IMR-90 (cell line): ENCODE measurements around the gene IQSEC1. TPM values are rescaled to one million over a fixed set of nuclear protein-coding genes. Genes with fewer than 3 reads are reported as not detected.

Source experiments
- ATAC-seq: fragments of 200-7000 bp; cut with Tn5 transposase; 2 replicates; pipeline ENCODE4 v1.9.1; 2020; ENCODE audit warnings: low read depth, mild to moderate bottlenecking, moderate library complexity
- BruUV-seq: library from RNA; stranded (reverse); fragments of 400-500 nt; replicated peaks from 2 replicates; lab custom pipeline; 2021; lab: Mats Ljungman, UMichigan
- CTCF ChIA-PET: fragments of 300-600 bp; formaldehyde crosslinking; extraction: SDS; loops from one replicate; lab custom pipeline; 2021; ENCODE audit warnings: antibody characterized with exemption; lab: Yijun Ruan, JAX
- POLR2A ChIA-PET: fragments of 300-600 bp; sonication (Branson Sonifier 250); formaldehyde crosslinking; loops from one replicate; lab custom pipeline; 2022; ENCODE audit warnings: antibody characterized with exemption; ENCODE audit not compliant: unreplicated experiment; lab: Charles Lee
- DNase-seq: peaks from one replicate; pipeline ENCODE4 v3.0.0; 2013
- H2AFZ ChIP-seq: replicated peaks from 2 replicates; pipeline ENCODE3; 2013; ENCODE audit warnings: low read length, mild to moderate bottlenecking; ENCODE audit not compliant: poor library complexity
- H2AK5ac ChIP-seq: 2 replicates; pipeline ENCODE4 v1.6.1; 2013; ENCODE audit warnings: low read depth, low read length, inconsistent platforms
- H2AK9ac ChIP-seq: replicated peaks from 2 replicates; pipeline ENCODE3; 2013; ENCODE audit warnings: mild to moderate bottlenecking, low read depth, low read length, moderate library complexity; ENCODE audit not compliant: poor library complexity
- H2BK120ac ChIP-seq: 2 replicates; pipeline ENCODE4 v1.6.1; 2013; ENCODE audit warnings: low read depth, low read length, inconsistent platforms
- H2BK15ac ChIP-seq: 3 replicates; pipeline ENCODE4 v1.6.1; 2013; ENCODE audit warnings: low read depth, low read length, inconsistent platforms
- H2BK20ac ChIP-seq: 2 replicates; pipeline ENCODE4 v1.6.1; 2013; ENCODE audit warnings: low read depth, mild to moderate bottlenecking, inconsistent platforms, low read length, moderate library complexity
- H2BK5ac ChIP-seq: 2 replicates; pipeline ENCODE4 v1.6.1; 2013; ENCODE audit warnings: mild to moderate bottlenecking, low read depth, low read length, inconsistent platforms; ENCODE audit not compliant: poor library complexity, severe bottlenecking
- H3K14ac ChIP-seq: replicated peaks from 2 replicates; pipeline ENCODE4 v1.6.1; 2013; ENCODE audit warnings: low read depth, low read length, inconsistent platforms
- H3K18ac ChIP-seq: 2 replicates; pipeline ENCODE4 v1.6.1; 2013; ENCODE audit warnings: low read depth, low read length, control low read depth
- H3K23ac ChIP-seq: 2 replicates; pipeline ENCODE4 v1.6.1; 2013; ENCODE audit warnings: low read depth, low read length, inconsistent platforms
- H3K27ac ChIP-seq: 2 replicates; pipeline ENCODE4 v1.5.1; 2013; ENCODE audit warnings: mild to moderate bottlenecking, control low read depth, low read length; ENCODE audit not compliant: insufficient read depth
- H3K27me3 ChIP-seq: 2 replicates; pipeline ENCODE4 v1.6.1; 2013; ENCODE audit warnings: low read length; ENCODE audit not compliant: control insufficient read depth, insufficient read depth
- H3K36me3 ChIP-seq: 2 replicates; pipeline ENCODE4 v1.6.1; 2013; ENCODE audit warnings: low read length, mixed read lengths; ENCODE audit not compliant: control insufficient read depth, insufficient read depth
- H3K4ac ChIP-seq: 2 replicates; pipeline ENCODE4 v1.6.1; 2013; ENCODE audit warnings: low read depth, low read length, inconsistent platforms
- H3K4me1 ChIP-seq: 2 replicates; pipeline ENCODE4 v1.6.1; 2013; ENCODE audit warnings: low read length, mixed read lengths; ENCODE audit not compliant: control insufficient read depth, insufficient read depth
- H3K4me2 ChIP-seq: 2 replicates; pipeline ENCODE4 v1.6.1; 2013; ENCODE audit warnings: low read depth, mild to moderate bottlenecking, control low read depth, low read length, moderate library complexity
- H3K4me3 ChIP-seq: 2 replicates; pipeline ENCODE4 v1.5.1; 2013; ENCODE audit warnings: low read depth, mild to moderate bottlenecking, control low read depth, low read length, moderate library complexity; ENCODE audit not compliant: insufficient read depth
- H3K56ac ChIP-seq: 2 replicates; pipeline ENCODE4 v1.6.1; 2013; ENCODE audit warnings: low read length, inconsistent platforms; ENCODE audit not compliant: insufficient read depth; ENCODE audit errors: extremely low read depth
- H3K79me1 ChIP-seq, 2 experiments: 2 replicates each; pipeline ENCODE4 v1.6.1; 2013; ENCODE audit warnings: low read length in 2 of 2, inconsistent platforms in 1 of 2, low read depth in 1 of 2
- H3K9ac ChIP-seq: 2 replicates; pipeline ENCODE4 v1.6.1; 2013; ENCODE audit warnings: low read depth, low read length, control low read depth
- H3K9me1 ChIP-seq: 2 replicates; pipeline ENCODE4 v1.6.1; 2013; ENCODE audit warnings: low read length, inconsistent platforms; ENCODE audit not compliant: insufficient read depth
- H3K9me3 ChIP-seq: 2 replicates; pipeline ENCODE4 v1.6.1; 2013; ENCODE audit warnings: low read length; ENCODE audit not compliant: control insufficient read depth, insufficient read depth
- H4K20me1 ChIP-seq: 2 replicates; pipeline ENCODE4 v1.6.1; 2013; ENCODE audit warnings: low read length, inconsistent platforms; ENCODE audit not compliant: insufficient read depth
- H4K5ac ChIP-seq: 2 replicates; pipeline ENCODE4 v1.6.1; 2013; ENCODE audit warnings: mild to moderate bottlenecking, low read depth, low read length, control low read depth
- H4K8ac ChIP-seq, 2 experiments: 2 replicates each; pipeline ENCODE4 v1.6.1; 2013; ENCODE audit warnings: low read depth in 2 of 2, low read length in 2 of 2, control low read depth in 1 of 2, inconsistent platforms in 1 of 2
- H4K91ac ChIP-seq: 2 replicates; pipeline ENCODE4 v1.6.1; 2013; ENCODE audit warnings: low read depth, low read length, inconsistent platforms; ENCODE audit not compliant: insufficient read depth
- BHLHE40 ChIP-seq: fragments of 150-350 bp; IDR thresholded peaks from 2 replicates; pipeline ENCODE4 v1.6.1; 2016; ENCODE audit warnings: mild to moderate bottlenecking, low read depth, low read length
- CEBPB ChIP-seq: IDR thresholded peaks from 2 replicates; pipeline ENCODE4 v1.6.1; 2012; ENCODE audit warnings: low read depth, low read length, improper control_type of control experiment
- MXI1 ChIP-seq: IDR thresholded peaks from 2 replicates; pipeline ENCODE4 v1.6.1; 2012; ENCODE audit warnings: low read depth, mild to moderate bottlenecking, low read length, moderate library complexity, borderline replicate concordance
- WGBS, 2 experiments: methylation state at CpG; one replicate each; pipeline versions ENCODE4 v1.1.5 to v1.1.7; 2013; ENCODE audit warnings: missing lambda C conversion rate in 2 of 2; ENCODE audit not compliant: insufficient read length in 1 of 2; ENCODE audit errors: extremely low coverage in 2 of 2; 5-methylcytosine and 5-hydroxymethylcytosine counted together
- dilution Hi-C: fragments of 300-500 bp; cut with HindIII; formaldehyde crosslinking; loops from one replicate; pipeline ENCODE4 v1.14.3; 2018; ENCODE audit warnings: low sequenced_read_pairs; ENCODE audit not compliant: unreplicated experiment
- in situ Hi-C: fragments of 300-500 bp; cut with MboI; formaldehyde crosslinking; loops from 3 replicates; pipeline ENCODE4 v1.14.3; 2019; ENCODE audit warnings: low sequenced_read_pairs, inconsistent platforms, mixed read lengths
- intact Hi-C: fragments of 100-400 bp; cut with micrococcal nuclease; formaldehyde crosslinking; loops from 2 replicates; pipeline ENCODE4 v1.10.0; 2022
- polyA plus RNA-seq, 3 experiments: library from polyadenylated mRNA; depleted of rRNA; stranded (reverse); fragments of >200 nt; gene quantifications; 2 replicates each; pipeline ENCODE4 v1.2.3, GENCODE V29; 2012; ENCODE audit warnings: low replicate concordance in 1 of 3
- total RNA-seq: library from RNA; depleted of rRNA; stranded (reverse); fragments of >200 nt; gene quantifications from 2 replicates; pipeline ENCODE4 v1.2.3, GENCODE V29; 2012

Gene IQSEC1
- total and polyA plus RNA-seq, 2 of the 4 experiments (the other 2 are of a cell fraction), result 5.9 to 11.9 TPM

GRCh38 chr3:12963231-12963896, 109.9 kb downstream of the IQSEC1 start:
- H2BK20ac ChIP-seq, result no peak overlapping the region
- no peak overlapping the region for H4K8ac ChIP-seq
- no peak overlapping the region for H3K9ac ChIP-seq
- DNase-seq, result no peak
- intact Hi-C loops, result no loop called here
- H4K20me1 ChIP-seq, result peaks cover 81% of the 10 kb centered on the region
- no TSS peak for BruUV-seq
- no peak overlapping the region for H4K5ac ChIP-seq
- no peak overlapping the region for H3K4ac ChIP-seq
- no peak overlapping the region for H2AFZ ChIP-seq
- no peak overlapping the region for H2AK5ac ChIP-seq
- H2BK120ac ChIP-seq, result no peak overlapping the region
- no peak overlapping the region for H3K23ac ChIP-seq
- no peak for ATAC-seq
- no peak overlapping the region for H3K27ac ChIP-seq
- 80% methylated on average over 2 of the region's 7 CpGs; no CpG with 5 or more reads in 1 of the 2 experiments for WGBS, 2 experiments
- dilution Hi-C loops, result no loop called here
- peaks cover 27% of the 10 kb centered on the region for H3K9me1 ChIP-seq
- in situ Hi-C loops, result no loop called here
- no peaks in the 10 kb centered on the region for H3K27me3 ChIP-seq
- H2BK15ac ChIP-seq, result no peak overlapping the region
- H3K4me2 ChIP-seq, result no peak overlapping the region
- no peak overlapping the region for H2BK5ac ChIP-seq
- H3K79me1 ChIP-seq, result peaks cover 40 to 86% of the 10 kb centered on the region in 2 experiments
- H3K56ac ChIP-seq, result no peak overlapping the region
- no peak overlapping the region for H2AK9ac ChIP-seq
- TF ChIP-seq MXI1 (no peak), BHLHE40 (no peak), CEBPB (no peak)
- no peak overlapping the region for H3K14ac ChIP-seq
- H3K36me3 ChIP-seq, result no peaks in the 10 kb centered on the region; the same call in 1 of the 2 replicates
- ChIA-PET POLR2A (no interaction called here), CTCF (no interaction called here)
- no peak overlapping the region for H3K18ac ChIP-seq
- H3K9me3 ChIP-seq, result no peaks in the 10 kb centered on the region
- H3K4me1 ChIP-seq, result peaks cover 22% of the 10 kb centered on the region
- no peak overlapping the region for H3K4me3 ChIP-seq
- no peak overlapping the region for H4K91ac ChIP-seq
